ENCODE measurements around the gene PCDHA2.

GRCh38 chr5:140800816-140801493 is 6.3 kb downstream of the PCDHA2 start, which contains the start of gene PCDHA3:
- TF ChIP-seq CTCF (conservative IDR thresholded peaks at IDR 0.05 in 1 of 2, IDR thresholded peaks at IDR 0.05 in 1 of 2; ENCODE audit: extremely low read depth in 1 of 2, insufficient read depth in 1 of 2, low read depth in 1 of 2, low read length in 2 of 2) (peak; percentile 28 to 38), EZH2 (IDR thresholded peaks at IDR 0.05; ENCODE audit: borderline replicate concordance, low read length) (no peak)

All from mammary epithelial cell (primary cell).